Hepatocyte (in vitro differentiated cells): ENCODE data around the gene MX1.

ENCODE experiments used
- CTCF ChIP-seq: fragments of 200-600 bp; sonication (generic); IDR thresholded peaks from 2 replicates; pipeline ENCODE4 v1.5.1; 2016; ENCODE audit warnings: antibody characterized with exemption, mild to moderate bottlenecking; ENCODE audit not compliant: poor library complexity
- EZH2 ChIP-seq: fragments of 200-600 bp; sonication (generic); IDR thresholded peaks from 2 replicates; pipeline ENCODE4 v1.6.1; 2016; ENCODE audit warnings: antibody characterized with exemption, mild to moderate bottlenecking, borderline replicate concordance

GRCh38 chr21:41425954-41426675, at the start of gene MX1:
- TF ChIP-seq CTCF (no peak), EZH2 (no peak)
